ENCODE measurements around the gene IQSEC1. TPM values are rescaled to one million over a fixed set of nuclear protein-coding genes. Genes with fewer than 3 reads are reported as not detected.

IQSEC1 gene
- total RNA-seq, 3 donors from 2014 or later: 17.1 to 24.8 (median 19.4) TPM

- H3K36me3 Mint-ChIP-seq (ENCODE audit: insufficient read depth): no peaks in the 10 kb centered on the region
- no peak overlapping the region for H3K4me3 Mint-ChIP-seq
- H3K27me3 Mint-ChIP-seq (ENCODE audit: low read depth): no peaks in the 10 kb centered on the region
- H3K4me1 Mint-ChIP-seq (ENCODE audit: low read depth): peaks cover 26% of the 10 kb centered on the region
- ATAC-seq (no peak), DNase-seq (no peak)
- no peaks in the 10 kb centered on the region for H3K9me3 Mint-ChIP-seq
Observed at GRCh38 chr3:13019243-13020095, 53.8 kb downstream of the IQSEC1 start.

- Mint-ChIP-seq H3K27me3 (ENCODE audit: low read depth) (no peaks in the 10 kb centered on the region), H3K4me3 (no peak overlapping the region), H3K9me3 (no peaks in the 10 kb centered on the region), H3K4me1 (ENCODE audit: low read depth) (peaks cover 29% of the 10 kb centered on the region), H3K36me3 (ENCODE audit: insufficient read depth) (no peaks in the 10 kb centered on the region)
- DNase-seq: no peak
- ATAC-seq: no peak
Observed at GRCh38 chr3:13018561-13019242, 54.5 kb downstream of the IQSEC1 start.

GRCh38 chr3:13018043-13018451 is 55.2 kb downstream of the IQSEC1 start:
- Mint-ChIP-seq H3K4me3 (no peak overlapping the region), H3K36me3 (ENCODE audit: insufficient read depth) (peaks cover 2% of the 10 kb centered on the region), H3K27me3 (ENCODE audit: low read depth) (no peaks in the 10 kb centered on the region), H3K9me3 (no peaks in the 10 kb centered on the region), H3K4me1 (ENCODE audit: low read depth) (peaks cover 36% of the 10 kb centered on the region)
- no peak for ATAC-seq
- DNase-seq: no peak

- Mint-ChIP-seq H3K36me3 (ENCODE audit: insufficient read depth) (peaks cover 2% of the 10 kb centered on the region), H3K4me1 (ENCODE audit: low read depth) (peaks cover 40% of the 10 kb centered on the region), H3K9me3 (no peaks in the 10 kb centered on the region), H3K4me3 (peak overlapping the region; percentile 75), H3K27me3 (ENCODE audit: low read depth) (no peaks in the 10 kb centered on the region)
- ATAC-seq (no peak), DNase-seq (no peak)
Observed at GRCh38 chr3:13017361-13018042, 55.7 kb downstream of the IQSEC1 start.

GRCh38 chr3:13016721-13017255 is 56.4 kb downstream of the IQSEC1 start:
- Mint-ChIP-seq H3K4me3 (peak overlapping the region; percentile 75), H3K9me3 (no peaks in the 10 kb centered on the region), H3K4me1 (ENCODE audit: low read depth) (peaks cover 48% of the 10 kb centered on the region), H3K36me3 (ENCODE audit: insufficient read depth) (peaks cover 2% of the 10 kb centered on the region), H3K27me3 (ENCODE audit: low read depth) (no peaks in the 10 kb centered on the region)
- no peak for ATAC-seq
- DNase-seq: no peak

- Mint-ChIP-seq H3K4me1 (ENCODE audit: low read depth) (peaks cover 53% of the 10 kb centered on the region), H3K4me3 (peak overlapping the region; percentile 75), H3K36me3 (ENCODE audit: insufficient read depth) (peaks cover 2% of the 10 kb centered on the region), H3K27me3 (ENCODE audit: low read depth) (no peaks in the 10 kb centered on the region), H3K9me3 (no peaks in the 10 kb centered on the region)
- DNase-seq (no peak), ATAC-seq (peak; percentile 19 to 38)
Observed at GRCh38 chr3:13016083-13016720, 57.0 kb downstream of the IQSEC1 start.

- Mint-ChIP-seq H3K27me3 (ENCODE audit: low read depth) (no peaks in the 10 kb centered on the region), H3K36me3 (ENCODE audit: insufficient read depth) (peaks cover 2% of the 10 kb centered on the region), H3K4me1 (ENCODE audit: low read depth) (peaks cover 59% of the 10 kb centered on the region), H3K9me3 (no peaks in the 10 kb centered on the region), H3K4me3 (peak overlapping the region; percentile 75)
- DNase-seq (peak; percentile 34), ATAC-seq (peak; percentile 33 to 38)
Observed at GRCh38 chr3:13015286-13016082, 57.7 kb downstream of the IQSEC1 start.

GRCh38 chr3:13014755-13015285 is 58.4 kb downstream of the IQSEC1 start:
- H3K9me3 Mint-ChIP-seq: no peaks in the 10 kb centered on the region
- peaks cover 65% of the 10 kb centered on the region for H3K4me1 Mint-ChIP-seq (ENCODE audit: low read depth)
- no peak for ATAC-seq
- DNase-seq: no peak
- H3K27me3 Mint-ChIP-seq (ENCODE audit: low read depth): no peaks in the 10 kb centered on the region
- H3K36me3 Mint-ChIP-seq (ENCODE audit: insufficient read depth): peaks cover 2% of the 10 kb centered on the region
- H3K4me3 Mint-ChIP-seq: peak overlapping the region; percentile 75

GRCh38 chr3:13013994-13014754 is 59.1 kb downstream of the IQSEC1 start:
- peak overlapping the region; percentile 75 for H3K4me3 Mint-ChIP-seq
- H3K27me3 Mint-ChIP-seq (ENCODE audit: low read depth): no peaks in the 10 kb centered on the region
- peak in 1 of 2 donors; percentile 10 for ATAC-seq
- peak; percentile 39 for DNase-seq
- no peaks in the 10 kb centered on the region for H3K9me3 Mint-ChIP-seq
- peaks cover 2% of the 10 kb centered on the region for H3K36me3 Mint-ChIP-seq (ENCODE audit: insufficient read depth)
- peaks cover 71% of the 10 kb centered on the region for H3K4me1 Mint-ChIP-seq (ENCODE audit: low read depth)

- peak overlapping the region; percentile 75 for H3K4me3 Mint-ChIP-seq
- peaks cover 77% of the 10 kb centered on the region for H3K4me1 Mint-ChIP-seq (ENCODE audit: low read depth)
- DNase-seq (no peak), ATAC-seq (no peak)
- H3K27me3 Mint-ChIP-seq (ENCODE audit: low read depth): no peaks in the 10 kb centered on the region
- H3K9me3 Mint-ChIP-seq: no peaks in the 10 kb centered on the region
- peaks cover 4% of the 10 kb centered on the region for H3K36me3 Mint-ChIP-seq (ENCODE audit: insufficient read depth)
Observed at GRCh38 chr3:13013566-13013965, 59.7 kb downstream of the IQSEC1 start.

GRCh38 chr3:13013151-13013561 is 60.1 kb downstream of the IQSEC1 start:
- H3K9me3 Mint-ChIP-seq: no peaks in the 10 kb centered on the region
- no peaks in the 10 kb centered on the region for H3K27me3 Mint-ChIP-seq (ENCODE audit: low read depth)
- peaks cover 82% of the 10 kb centered on the region for H3K4me1 Mint-ChIP-seq (ENCODE audit: low read depth)
- peak overlapping the region; percentile 75 for H3K4me3 Mint-ChIP-seq
- ATAC-seq: no peak
- DNase-seq: no peak
- H3K36me3 Mint-ChIP-seq (ENCODE audit: insufficient read depth): peaks cover 8% of the 10 kb centered on the region

GRCh38 chr3:13012221-13012691 is 61.0 kb downstream of the IQSEC1 start:
- H3K4me1 Mint-ChIP-seq (ENCODE audit: low read depth): peaks cover 88% of the 10 kb centered on the region
- DNase-seq (peak; percentile 34), ATAC-seq (peak; percentile 41 to 53)
- peaks cover 9% of the 10 kb centered on the region for H3K36me3 Mint-ChIP-seq (ENCODE audit: insufficient read depth)
- H3K9me3 Mint-ChIP-seq: no peaks in the 10 kb centered on the region
- H3K4me3 Mint-ChIP-seq: peak overlapping the region; percentile 69
- H3K27me3 Mint-ChIP-seq (ENCODE audit: low read depth): no peaks in the 10 kb centered on the region
